SK-N-SH (cell line): Measurements from ENCODE around the gene ZXDC. TPM values are rescaled to one million over a fixed set of nuclear protein-coding genes. Genes with fewer than 3 reads are reported as not detected.

Experiments
- CTCF ChIA-PET: fragments of 300-600, 350-600 bp; formaldehyde crosslinking; extraction: SDS; loops from one replicate; lab custom pipeline; 2021; lab: Yijun Ruan, JAX
- POLR2A ChIA-PET: fragments of 350-600 bp; sonication (Branson Sonifier 250); formaldehyde crosslinking; extraction: SDS; loops from one replicate; lab custom pipeline; 2020; ENCODE audit warnings: antibody characterized with exemption, inconsistent platforms; lab: Yijun Ruan, JAX
- DNase-seq: peaks from one replicate; pipeline ENCODE4 v3.0.0; 2012
- H2AFZ ChIP-seq: fragments of 200-600 bp; sonication (generic); 2 replicates; pipeline ENCODE4 v1.8.1; 2016; ENCODE audit warnings: antibody characterized with exemption, mild to moderate bottlenecking, low read depth
- H3F3A ChIP-seq: fragments of 200-600 bp; sonication (generic); replicated peaks from 2 replicates; pipeline ENCODE3; 2016; ENCODE audit warnings: antibody characterized with exemption, mild to moderate bottlenecking; ENCODE audit not compliant: insufficient read depth
- H3K27ac ChIP-seq, 2 experiments: fragments of 200-500 bp in 1 of 2; fragments of 200-600 bp in 1 of 2; sonication (Bioruptor generic) in 1 of 2; sonication (generic), shearing (Covaris generic) in 1 of 2; 2 replicates each; pipeline versions ENCODE4 v1.5.1 to v1.6.1; 2014 to 2016; ENCODE audit warnings: low read depth in 2 of 2, inconsistent platforms in 1 of 2, low read length in 1 of 2, mild to moderate bottlenecking in 1 of 2, mixed read lengths in 1 of 2
- H3K27me3 ChIP-seq: fragments of 200-600 bp; sonication (generic), shearing (Covaris generic); 2 replicates; pipeline ENCODE4 v1.6.1; 2016; ENCODE audit warnings: mixed run types; ENCODE audit not compliant: insufficient read depth
- H3K36me3 ChIP-seq, 2 experiments: fragments of 200-500 bp in 1 of 2; fragments of 200-600 bp in 1 of 2; sonication (Bioruptor generic) in 1 of 2; sonication (generic) in 1 of 2; replicated peaks in 1 of 2; 2 replicates each; pipeline versions ENCODE3 to v1.5.1; 2014 to 2016; ENCODE audit warnings: low read length in 1 of 2, mild to moderate bottlenecking in 1 of 2; ENCODE audit not compliant: insufficient read depth in 2 of 2, control insufficient read depth in 1 of 2
- H3K4me1 ChIP-seq, 2 experiments: fragments of 200-500 bp in 1 of 2; fragments of 200-600 bp in 1 of 2; sonication (Bioruptor generic) in 1 of 2; sonication (generic), shearing (Covaris generic) in 1 of 2; 2 replicates each; pipeline versions ENCODE4 v1.5.1 to v1.6.1; 2014 to 2016; ENCODE audit warnings: low read depth in 1 of 2, low read length in 1 of 2, mixed run types in 1 of 2; ENCODE audit not compliant: insufficient read depth in 2 of 2, control insufficient read depth in 1 of 2
- H3K4me2 ChIP-seq: fragments of 200-600 bp; sonication (generic), shearing (Covaris generic); 2 replicates; pipeline ENCODE4 v1.6.1; 2017; ENCODE audit warnings: mixed run types
- H3K4me3 ChIP-seq, 2 experiments: fragments of 200-500 bp in 1 of 2; fragments of 200-600 bp in 1 of 2; sonication (Bioruptor generic) in 1 of 2; sonication (generic), shearing (Covaris generic) in 1 of 2; 2 replicates each; pipeline versions ENCODE4 v1.5.1 to v1.8.1; 2014 to 2016; ENCODE audit warnings: low read depth in 2 of 2, inconsistent platforms in 1 of 2, low read length in 1 of 2, mild to moderate bottlenecking in 1 of 2, mixed read lengths in 1 of 2, moderate library complexity in 1 of 2
- H3K79me2 ChIP-seq: fragments of 200-600 bp; sonication (generic); 2 replicates; pipeline ENCODE4 v1.8.1; 2017; ENCODE audit warnings: mild to moderate bottlenecking; ENCODE audit not compliant: insufficient read depth
- H3K9ac ChIP-seq: fragments of 200-600 bp; sonication (generic); 2 replicates; pipeline ENCODE4 v1.6.1; 2017; ENCODE audit warnings: mixed run types
- H3K9me2 ChIP-seq: fragments of 200-600 bp; sonication (generic); 2 replicates; pipeline ENCODE4 v1.6.1; 2017; ENCODE audit warnings: mixed run types
- H3K9me3 ChIP-seq: fragments of 200-600 bp; sonication (generic); 2 replicates; pipeline ENCODE4 v1.6.1; 2017; ENCODE audit warnings: mixed run types, mild to moderate bottlenecking, moderate library complexity
- H4K20me1 ChIP-seq: fragments of 200-600 bp; sonication (generic); 2 replicates; pipeline ENCODE4 v1.6.1; 2017; ENCODE audit warnings: mild to moderate bottlenecking, mixed run types; ENCODE audit not compliant: insufficient read depth
- EP300 ChIP-seq, 2 experiments: IDR thresholded peaks; 2 replicates each; pipeline versions ENCODE4 v1.4.0 to v1.6.1; 2012; ENCODE audit warnings: borderline replicate concordance in 1 of 2, low read depth in 1 of 2, low read length in 1 of 2
- FOSL2 ChIP-seq: IDR thresholded peaks from 2 replicates; pipeline ENCODE4 v1.4.0; 2012; ENCODE audit warnings: low read depth, mild to moderate bottlenecking, moderate library complexity, borderline replicate concordance
- FOXJ3 ChIP-seq: sonication (generic); formaldehyde crosslinking; IDR thresholded peaks from 2 replicates; pipeline ENCODE4 v1.5.1; 2020; ENCODE audit warnings: mild to moderate bottlenecking, missing genetic modification reagents
- GABPA ChIP-seq: IDR thresholded peaks from 2 replicates; pipeline ENCODE4 v1.4.0; 2012; ENCODE audit warnings: low read depth, mild to moderate bottlenecking
- NFIC ChIP-seq: IDR thresholded peaks from 2 replicates; pipeline ENCODE4 v1.4.0; 2012; ENCODE audit warnings: borderline replicate concordance
- NRF1 ChIP-seq: IDR thresholded peaks from 2 replicates; pipeline ENCODE4 v1.6.1; 2012; ENCODE audit warnings: low read depth, mild to moderate bottlenecking, low read length
- RCOR1 ChIP-seq: fragments of 150-350 bp; IDR thresholded peaks from 2 replicates; pipeline ENCODE4 v1.6.1; 2017; ENCODE audit warnings: antibody characterized with exemption, low read length
- RXRA ChIP-seq: IDR thresholded peaks from 2 replicates; pipeline ENCODE4 v1.4.0; 2012; ENCODE audit warnings: low read depth, mild to moderate bottlenecking, borderline replicate concordance
- SMC3 ChIP-seq: IDR thresholded peaks from 2 replicates; pipeline ENCODE4 v1.6.1; 2012; ENCODE audit warnings: low read depth, low read length, improper control_type of control experiment
- TEAD4 ChIP-seq: IDR thresholded peaks from 2 replicates; pipeline ENCODE4 v1.4.0; 2012; ENCODE audit warnings: mild to moderate bottlenecking, borderline replicate concordance; ENCODE audit not compliant: insufficient read depth
- WGBS: methylation state at CpG from one replicate; pipeline ENCODE4 v1.1.6; 2017; ENCODE audit warnings: low lambda C conversion rate; 5-methylcytosine and 5-hydroxymethylcytosine counted together
- polyA plus RNA-seq, 3 experiments: library from polyadenylated mRNA; depleted of rRNA; stranded (reverse); fragments of >200 nt; gene quantifications; 2 replicates each; pipeline ENCODE4 v1.2.3, GENCODE V29; 2012
- TF ChIP-seq, protein P1 (sequence below): IDR thresholded peaks from 2 replicates; pipeline ENCODE4 v1.4.0; 2012; ENCODE audit warnings: low read depth, borderline replicate concordance
- TF ChIP-seq, protein P2 (sequence below): IDR thresholded peaks from 2 replicates; pipeline ENCODE4 v1.4.0; 2012; ENCODE audit warnings: low read depth
- TF ChIP-seq, protein P3 (sequence below): IDR thresholded peaks from 2 replicates; pipeline ENCODE4 v1.4.0; 2012; ENCODE audit warnings: low read depth, borderline replicate concordance
- TF ChIP-seq, protein P4 (sequence below): fragments of 200-600 bp; sonication (generic); IDR thresholded peaks from 2 replicates; pipeline ENCODE4 v1.6.1; 2017; ENCODE audit warnings: antibody characterized with exemption, mild to moderate bottlenecking, moderate library complexity
- TF ChIP-seq, protein P5 (sequence below): IDR thresholded peaks from 2 replicates; pipeline ENCODE4 v1.6.1; 2012; ENCODE audit warnings: mild to moderate bottlenecking, low read depth, low read length, moderate library complexity

ZXDC gene
- polyA plus RNA-seq, 1 of the 3 experiments (the other 2 are of a cell fraction), result 8.5 TPM

DNA sequence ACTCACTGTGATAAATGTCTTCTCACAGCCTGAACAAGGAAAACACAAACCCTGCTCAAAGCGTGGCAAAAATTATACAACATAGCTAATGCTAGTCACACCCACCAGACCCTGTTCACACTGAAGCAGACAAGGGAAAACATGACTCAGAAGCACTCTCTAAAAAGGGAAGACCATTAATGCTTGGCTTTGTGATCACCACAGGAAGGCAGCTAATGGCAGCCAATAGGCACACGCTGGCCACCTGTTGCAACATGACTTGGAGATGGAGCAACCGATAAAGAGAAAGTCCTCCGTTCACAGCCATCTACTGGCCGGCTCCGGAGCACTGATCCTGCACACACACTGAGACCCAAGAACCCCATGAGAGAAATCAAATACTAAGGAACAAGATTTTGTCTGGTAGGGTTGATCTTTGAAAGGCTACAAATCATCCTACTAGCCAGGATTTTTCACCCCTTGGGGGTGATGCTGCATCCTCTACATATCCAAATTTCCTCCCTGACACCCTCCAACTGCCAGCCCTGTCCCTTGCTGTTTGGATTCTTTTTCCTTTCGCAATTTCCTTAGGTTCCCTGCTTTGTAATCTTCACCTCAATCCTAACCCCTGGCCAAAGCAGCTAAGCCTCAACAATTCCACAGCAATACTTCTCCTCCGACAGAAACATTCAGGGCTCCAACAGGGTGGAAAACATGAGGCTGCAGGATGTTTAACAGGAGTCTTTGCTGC lies 3.2 kb downstream of the ZXDC start:
- Histone ChIP-seq H3K4me2 (peak overlapping the region; percentile 92), H3K4me3 (peak overlapping the region; percentile 12 to 88; a peak in 3 of 4 replicates), H2AFZ (no peak overlapping the region), H3K4me1 (peaks cover 20 to 36% of the 10 kb centered on the region in 2 experiments), H3K27me3 (no peaks in the 10 kb centered on the region), H3K9ac (no peak overlapping the region), H3K27ac (no peak overlapping the region; a peak in 1 of 4 replicates), H3K9me3 (no peaks in the 10 kb centered on the region), H3K79me2 (peaks cover 74% of the 10 kb centered on the region), H3K9me2 (no peaks in the 10 kb centered on the region), H4K20me1 (peaks cover 51% of the 10 kb centered on the region), H3K36me3 (peaks cover 23 to 48% of the 10 kb centered on the region in 2 experiments), H3F3A (peaks cover 1% of the 10 kb centered on the region)
- CTCF ChIA-PET, result interaction anchor here (1.1 to 3.1 kb wide), 4 partner anchors 53 to 370 kb away, joined by 3 to 15 read pairs (median 4); no protein-coding TSS in a partner anchor
- TF ChIP-seq RCOR1, result no peak
- TF ChIP-seq FOSL2, result 0 out of 2 replicates have a peak, but pooled peaks have one; percentile 8
- TF ChIP-seq, protein P1, sequence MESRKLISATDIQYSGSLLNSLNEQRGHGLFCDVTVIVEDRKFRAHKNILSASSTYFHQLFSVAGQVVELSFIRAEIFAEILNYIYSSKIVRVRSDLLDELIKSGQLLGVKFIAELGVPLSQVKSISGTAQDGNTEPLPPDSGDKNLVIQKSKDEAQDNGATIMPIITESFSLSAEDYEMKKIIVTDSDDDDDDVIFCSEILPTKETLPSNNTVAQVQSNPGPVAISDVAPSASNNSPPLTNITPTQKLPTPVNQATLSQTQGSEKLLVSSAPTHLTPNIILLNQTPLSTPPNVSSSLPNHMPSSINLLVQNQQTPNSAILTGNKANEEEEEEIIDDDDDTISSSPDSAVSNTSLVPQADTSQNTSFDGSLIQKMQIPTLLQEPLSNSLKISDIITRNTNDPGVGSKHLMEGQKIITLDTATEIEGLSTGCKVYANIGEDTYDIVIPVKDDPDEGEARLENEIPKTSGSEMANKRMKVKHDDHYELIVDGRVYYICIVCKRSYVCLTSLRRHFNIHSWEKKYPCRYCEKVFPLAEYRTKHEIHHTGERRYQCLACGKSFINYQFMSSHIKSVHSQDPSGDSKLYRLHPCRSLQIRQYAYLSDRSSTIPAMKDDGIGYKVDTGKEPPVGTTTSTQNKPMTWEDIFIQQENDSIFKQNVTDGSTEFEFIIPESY, result no peak
- TF ChIP-seq, protein P2, sequence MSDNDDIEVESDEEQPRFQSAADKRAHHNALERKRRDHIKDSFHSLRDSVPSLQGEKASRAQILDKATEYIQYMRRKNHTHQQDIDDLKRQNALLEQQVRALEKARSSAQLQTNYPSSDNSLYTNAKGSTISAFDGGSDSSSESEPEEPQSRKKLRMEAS, result peak; percentile 33; the same call in 1 of the 2 replicates
- no peak for TF ChIP-seq NFIC
- no peak for DNase-seq
- POLR2A ChIA-PET, result interaction anchor here (0.6 to 1.2 kb wide), 2 partner anchors 10 to 133 kb away, joined by 3 read pairs; no protein-coding TSS in a partner anchor
- 49% methylated on average over 8 of the region's 8 CpGs for WGBS

DNA sequence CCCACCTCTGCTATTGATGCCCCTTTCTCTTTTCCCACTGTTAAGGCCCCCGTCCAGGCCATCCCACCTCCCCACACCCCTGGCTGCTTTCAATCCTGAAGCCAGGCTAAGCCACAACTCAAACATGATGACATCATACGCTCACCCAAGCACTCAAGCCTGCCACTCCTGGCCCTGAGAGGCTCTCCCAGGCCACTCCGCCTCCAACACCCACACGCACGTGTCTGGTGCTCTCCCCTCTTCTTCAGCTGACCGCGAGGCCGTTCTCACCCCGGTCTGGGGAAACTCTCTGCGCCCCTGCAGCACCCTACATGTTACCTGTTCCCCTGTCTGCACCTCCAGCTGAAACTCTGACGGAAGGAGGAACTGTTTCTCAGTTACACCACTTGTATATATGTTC lies 6.2 kb downstream of the ZXDC start:
- Histone ChIP-seq H3K9me2 (no peaks in the 10 kb centered on the region), H3K4me3 (no peak overlapping the region), H3K9ac (no peak overlapping the region), H3K27me3 (no peaks in the 10 kb centered on the region), H4K20me1 (peaks cover 45% of the 10 kb centered on the region), H3K9me3 (no peaks in the 10 kb centered on the region), H3K4me1 (peaks cover 20 to 24% of the 10 kb centered on the region in 2 experiments), H3K79me2 (peaks cover 73% of the 10 kb centered on the region), H3K4me2 (no peak overlapping the region), H2AFZ (no peak overlapping the region), H3K27ac (no peak overlapping the region), H3F3A (no peaks in the 10 kb centered on the region), H3K36me3 (peaks cover 30 to 77% of the 10 kb centered on the region in 2 experiments)
- no peak for DNase-seq
- WGBS, result 97% methylated on average over 11 of the region's 11 CpGs
- ChIA-PET POLR2A (no interaction called here), CTCF (interaction anchor here (1.1 kb wide), 1 partner anchor 27 kb away, joined by 3 read pairs; no protein-coding TSS in a partner anchor)
- TF ChIP-seq, protein P3, sequence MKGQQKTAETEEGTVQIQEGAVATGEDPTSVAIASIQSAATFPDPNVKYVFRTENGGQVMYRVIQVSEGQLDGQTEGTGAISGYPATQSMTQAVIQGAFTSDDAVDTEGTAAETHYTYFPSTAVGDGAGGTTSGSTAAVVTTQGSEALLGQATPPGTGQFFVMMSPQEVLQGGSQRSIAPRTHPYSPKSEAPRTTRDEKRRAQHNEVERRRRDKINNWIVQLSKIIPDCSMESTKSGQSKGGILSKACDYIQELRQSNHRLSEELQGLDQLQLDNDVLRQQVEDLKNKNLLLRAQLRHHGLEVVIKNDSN, result no peak
- no peak for TF ChIP-seq GABPA
- no peak for TF ChIP-seq TEAD4
- no peak for TF ChIP-seq NRF1
- TF ChIP-seq, protein P4, sequence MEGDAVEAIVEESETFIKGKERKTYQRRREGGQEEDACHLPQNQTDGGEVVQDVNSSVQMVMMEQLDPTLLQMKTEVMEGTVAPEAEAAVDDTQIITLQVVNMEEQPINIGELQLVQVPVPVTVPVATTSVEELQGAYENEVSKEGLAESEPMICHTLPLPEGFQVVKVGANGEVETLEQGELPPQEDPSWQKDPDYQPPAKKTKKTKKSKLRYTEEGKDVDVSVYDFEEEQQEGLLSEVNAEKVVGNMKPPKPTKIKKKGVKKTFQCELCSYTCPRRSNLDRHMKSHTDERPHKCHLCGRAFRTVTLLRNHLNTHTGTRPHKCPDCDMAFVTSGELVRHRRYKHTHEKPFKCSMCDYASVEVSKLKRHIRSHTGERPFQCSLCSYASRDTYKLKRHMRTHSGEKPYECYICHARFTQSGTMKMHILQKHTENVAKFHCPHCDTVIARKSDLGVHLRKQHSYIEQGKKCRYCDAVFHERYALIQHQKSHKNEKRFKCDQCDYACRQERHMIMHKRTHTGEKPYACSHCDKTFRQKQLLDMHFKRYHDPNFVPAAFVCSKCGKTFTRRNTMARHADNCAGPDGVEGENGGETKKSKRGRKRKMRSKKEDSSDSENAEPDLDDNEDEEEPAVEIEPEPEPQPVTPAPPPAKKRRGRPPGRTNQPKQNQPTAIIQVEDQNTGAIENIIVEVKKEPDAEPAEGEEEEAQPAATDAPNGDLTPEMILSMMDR, result no peak
- TF ChIP-seq RXRA, result no peak
- TF ChIP-seq, protein P5, sequence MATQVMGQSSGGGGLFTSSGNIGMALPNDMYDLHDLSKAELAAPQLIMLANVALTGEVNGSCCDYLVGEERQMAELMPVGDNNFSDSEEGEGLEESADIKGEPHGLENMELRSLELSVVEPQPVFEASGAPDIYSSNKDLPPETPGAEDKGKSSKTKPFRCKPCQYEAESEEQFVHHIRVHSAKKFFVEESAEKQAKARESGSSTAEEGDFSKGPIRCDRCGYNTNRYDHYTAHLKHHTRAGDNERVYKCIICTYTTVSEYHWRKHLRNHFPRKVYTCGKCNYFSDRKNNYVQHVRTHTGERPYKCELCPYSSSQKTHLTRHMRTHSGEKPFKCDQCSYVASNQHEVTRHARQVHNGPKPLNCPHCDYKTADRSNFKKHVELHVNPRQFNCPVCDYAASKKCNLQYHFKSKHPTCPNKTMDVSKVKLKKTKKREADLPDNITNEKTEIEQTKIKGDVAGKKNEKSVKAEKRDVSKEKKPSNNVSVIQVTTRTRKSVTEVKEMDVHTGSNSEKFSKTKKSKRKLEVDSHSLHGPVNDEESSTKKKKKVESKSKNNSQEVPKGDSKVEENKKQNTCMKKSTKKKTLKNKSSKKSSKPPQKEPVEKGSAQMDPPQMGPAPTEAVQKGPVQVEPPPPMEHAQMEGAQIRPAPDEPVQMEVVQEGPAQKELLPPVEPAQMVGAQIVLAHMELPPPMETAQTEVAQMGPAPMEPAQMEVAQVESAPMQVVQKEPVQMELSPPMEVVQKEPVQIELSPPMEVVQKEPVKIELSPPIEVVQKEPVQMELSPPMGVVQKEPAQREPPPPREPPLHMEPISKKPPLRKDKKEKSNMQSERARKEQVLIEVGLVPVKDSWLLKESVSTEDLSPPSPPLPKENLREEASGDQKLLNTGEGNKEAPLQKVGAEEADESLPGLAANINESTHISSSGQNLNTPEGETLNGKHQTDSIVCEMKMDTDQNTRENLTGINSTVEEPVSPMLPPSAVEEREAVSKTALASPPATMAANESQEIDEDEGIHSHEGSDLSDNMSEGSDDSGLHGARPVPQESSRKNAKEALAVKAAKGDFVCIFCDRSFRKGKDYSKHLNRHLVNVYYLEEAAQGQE, result no peak
- no peak for TF ChIP-seq FOXJ3 (CRISPR knock-in tag)
- no peak for TF ChIP-seq EP300 (IDR thresholded peaks at IDR 0.05; ENCODE audit: borderline replicate concordance in 1 of 2, low read depth in 1 of 2, low read length in 1 of 2)
- no peak for TF ChIP-seq SMC3
